GM12892 (cell line): ENCODE data around the gene COL4A4.

Experiments used
- POLR2A ChIP-seq: IDR thresholded peaks from 2 replicates; pipeline ENCODE4 v1.6.1; 2011; ENCODE audit warnings: low read depth, low read length, control low read depth
- POLR2AphosphoS5 ChIP-seq: IDR thresholded peaks from 2 replicates; pipeline ENCODE4 v1.6.1; 2011; ENCODE audit warnings: low read depth, low read length, control low read depth

- TF ChIP-seq POLR2A = no peak
- no peak for TF ChIP-seq POLR2AphosphoS5
These were observed 192.9 kb downstream of the COL4A4 start for GRCh38 chr2:226971084-226971483.
